GM21367 (cell line): ENCODE data around the gene ZNF93.
"Not testable (repeated sequence)": the region's sequence is repeated elsewhere in the genome, so short reads cannot be mapped to it uniquely, and the experiment has no call there.

Experiments used
- ATAC-seq: cut with Tn5 transposase; IDR thresholded peaks from one replicate; pipeline ENCODE4 v1.9.1; 2021; ENCODE audit not compliant: unreplicated experiment

Gene ZNF93

GRCh38 chr19:19937403-19937802 is 36.7 kb downstream of the ZNF93 start:
- ATAC-seq: no peak

GRCh38 chr19:19938449-19938848 is 37.7 kb downstream of the ZNF93 start:
- no peak for ATAC-seq

GRCh38 chr19:19943848-19944582 is 43.3 kb downstream of the ZNF93 start:
- no peak for ATAC-seq

GRCh38 chr19:19944583-19944880 is 43.8 kb downstream of the ZNF93 start:
- ATAC-seq: no peak

GRCh38 chr19:19946226-19946625 is 45.5 kb downstream of the ZNF93 start:
- ATAC-seq: no peak

- no peak for ATAC-seq
Observed at GRCh38 chr19:19948800-19949199, 48.1 kb downstream of the ZNF93 start.

GRCh38 chr19:19955208-19955607 is 54.5 kb downstream of the ZNF93 start:
- ATAC-seq: no peak

- no peak for ATAC-seq
Observed at GRCh38 chr19:19956434-19957075, 55.8 kb downstream of the ZNF93 start.

- not testable (repeated sequence) for ATAC-seq
Observed at GRCh38 chr19:19957766-19958165, 57.0 kb downstream of the ZNF93 start.

- not testable (repeated sequence) for ATAC-seq
Observed at GRCh38 chr19:19959151-19959799, 58.5 kb downstream of the ZNF93 start.

GRCh38 chr19:19964416-19964815 is 63.7 kb downstream of the ZNF93 start:
- ATAC-seq: no peak

- not testable (repeated sequence) for ATAC-seq
Observed at GRCh38 chr19:19966126-19966525, 65.4 kb downstream of the ZNF93 start.

GRCh38 chr19:19966862-19967261 is 66.1 kb downstream of the ZNF93 start:
- no peak for ATAC-seq
